A673 (cell line): ENCODE data around the gene ALDH1A3. TPM values are rescaled to one million over a fixed set of nuclear protein-coding genes. Genes with fewer than 3 reads are reported as not detected.

ENCODE experiments used
- BruUV-seq: library from RNA; stranded (reverse); fragments of 400-500 nt; replicated peaks from 2 replicates; lab custom pipeline; 2021; lab: Mats Ljungman, UMichigan
- CTCF ChIA-PET: fragments of 300-600 bp; sonication (Branson Sonifier 250); formaldehyde crosslinking; loops from one replicate; lab custom pipeline; 2022; ENCODE audit warnings: antibody characterized with exemption; lab: Charles Lee
- POLR2A ChIA-PET: fragments of 300-600 bp; sonication (Branson Sonifier 250); formaldehyde crosslinking; loops from one replicate; lab custom pipeline; 2022; ENCODE audit warnings: antibody characterized with exemption; ENCODE audit not compliant: low non-redundant PET; lab: Charles Lee
- DNase-seq: peaks from one replicate; pipeline ENCODE4 v3.0.0-alpha.2; 2015; ENCODE audit warnings: low spot score
- H3K27ac ChIP-seq: fragments of 200-600 bp; sonication (generic); 2 replicates; pipeline ENCODE4 v1.5.1; 2016; ENCODE audit warnings: mixed run types, low read depth, mild to moderate bottlenecking, mixed read lengths, antibody characterized with exemption, low read length; ENCODE audit not compliant: poor library complexity, severe bottlenecking
- H3K27me3 ChIP-seq: fragments of 200-600 bp; sonication (generic); replicated peaks from 2 replicates; pipeline ENCODE4 v1.6.1; 2017; ENCODE audit warnings: mixed run types, low read depth, mild to moderate bottlenecking, mixed read lengths, antibody characterized with exemption, low read length; ENCODE audit not compliant: insufficient read depth, poor library complexity
- H3K36me3 ChIP-seq: fragments of 200-600 bp; sonication (generic); 2 replicates; pipeline ENCODE4 v1.6.1; 2016; ENCODE audit warnings: mixed run types, mild to moderate bottlenecking, mixed read lengths, antibody characterized with exemption, low read length; ENCODE audit not compliant: insufficient read depth, poor library complexity, severe bottlenecking
- H3K4me1 ChIP-seq: fragments of 200-600 bp; sonication (generic); 2 replicates; pipeline ENCODE4 v1.6.1; 2017; ENCODE audit warnings: mixed run types, mild to moderate bottlenecking, mixed read lengths, antibody characterized with exemption, low read length; ENCODE audit not compliant: insufficient read depth, poor library complexity, severe bottlenecking
- H3K4me3 ChIP-seq: fragments of 200-600 bp; sonication (generic); 2 replicates; pipeline ENCODE4 v1.5.1; 2016; ENCODE audit warnings: low read depth, mixed run types, mild to moderate bottlenecking, mixed read lengths, low read length; ENCODE audit not compliant: poor library complexity, severe bottlenecking
- H3K9me3 ChIP-seq: fragments of 200-600 bp; sonication (generic); 2 replicates; pipeline ENCODE4 v1.6.1; 2016; ENCODE audit warnings: mixed run types, low read depth, mild to moderate bottlenecking, mixed read lengths, antibody characterized with exemption, low read length; ENCODE audit not compliant: poor library complexity, severe bottlenecking
- EZH2 ChIP-seq: fragments of 200-600 bp; sonication (generic); IDR thresholded peaks from 2 replicates; pipeline ENCODE4 v1.6.1; 2017; ENCODE audit warnings: borderline replicate concordance, low read depth, mild to moderate bottlenecking, mixed read lengths, antibody characterized with exemption, low read length; ENCODE audit not compliant: poor library complexity, severe bottlenecking
- intact Hi-C: fragments of 100-400 bp; cut with micrococcal nuclease; formaldehyde crosslinking; loops from one replicate; pipeline ENCODE4 v1.10.0; 2022; ENCODE audit not compliant: unreplicated experiment
- total RNA-seq: library from RNA; stranded (reverse); gene quantifications from 2 replicates; pipeline ENCODE4 v1.2.3, GENCODE V29; 2021
- TF ChIP-seq, protein P1 (sequence below): fragments of 300-800, 200-600 bp; sonication (generic); conservative IDR thresholded peaks from 2 replicates; pipeline ENCODE4 v1.5.1; 2017; ENCODE audit warnings: low read depth, mild to moderate bottlenecking, antibody characterized with exemption, low read length, moderate library complexity, mixed read lengths

The ALDH1A3 gene
- total RNA-seq, 1 experiment from 2014 or later, result 0.19 TPM

GRCh38 chr15:100900795-100901169 lies 21.2 kb downstream of the ALDH1A3 start:
- Histone ChIP-seq H3K9me3 (no peaks in the 10 kb centered on the region), H3K27ac (peak overlapping the region; percentile 43), H3K27me3 (no peaks in the 10 kb centered on the region), H3K4me1 (peaks cover 38% of the 10 kb centered on the region), H3K36me3 (no peaks in the 10 kb centered on the region), H3K4me3 (no peak overlapping the region)
- ChIA-PET CTCF (no interaction called here), POLR2A (no interaction called here)
- TF ChIP-seq, protein P1, sequence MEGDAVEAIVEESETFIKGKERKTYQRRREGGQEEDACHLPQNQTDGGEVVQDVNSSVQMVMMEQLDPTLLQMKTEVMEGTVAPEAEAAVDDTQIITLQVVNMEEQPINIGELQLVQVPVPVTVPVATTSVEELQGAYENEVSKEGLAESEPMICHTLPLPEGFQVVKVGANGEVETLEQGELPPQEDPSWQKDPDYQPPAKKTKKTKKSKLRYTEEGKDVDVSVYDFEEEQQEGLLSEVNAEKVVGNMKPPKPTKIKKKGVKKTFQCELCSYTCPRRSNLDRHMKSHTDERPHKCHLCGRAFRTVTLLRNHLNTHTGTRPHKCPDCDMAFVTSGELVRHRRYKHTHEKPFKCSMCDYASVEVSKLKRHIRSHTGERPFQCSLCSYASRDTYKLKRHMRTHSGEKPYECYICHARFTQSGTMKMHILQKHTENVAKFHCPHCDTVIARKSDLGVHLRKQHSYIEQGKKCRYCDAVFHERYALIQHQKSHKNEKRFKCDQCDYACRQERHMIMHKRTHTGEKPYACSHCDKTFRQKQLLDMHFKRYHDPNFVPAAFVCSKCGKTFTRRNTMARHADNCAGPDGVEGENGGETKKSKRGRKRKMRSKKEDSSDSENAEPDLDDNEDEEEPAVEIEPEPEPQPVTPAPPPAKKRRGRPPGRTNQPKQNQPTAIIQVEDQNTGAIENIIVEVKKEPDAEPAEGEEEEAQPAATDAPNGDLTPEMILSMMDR, result no peak
- TF ChIP-seq EZH2, result no peak
- DNase-seq, result no peak
- no TSS peak for BruUV-seq
- intact Hi-C loops, result no loop called here

GRCh38 chr15:100901296-100901695 lies 21.7 kb downstream of the ALDH1A3 start:
- no TSS peak for BruUV-seq
- Histone ChIP-seq H3K36me3 (no peaks in the 10 kb centered on the region), H3K4me1 (peaks cover 38% of the 10 kb centered on the region), H3K4me3 (no peak overlapping the region), H3K9me3 (no peaks in the 10 kb centered on the region), H3K27ac (peak overlapping the region; percentile 83), H3K27me3 (no peaks in the 10 kb centered on the region)
- ChIA-PET CTCF (no interaction called here), POLR2A (no interaction called here)
- intact Hi-C loops, result no loop called here
- no peak for TF ChIP-seq EZH2
- TF ChIP-seq, protein P1, result no peak
- no peak for DNase-seq

DNA sequence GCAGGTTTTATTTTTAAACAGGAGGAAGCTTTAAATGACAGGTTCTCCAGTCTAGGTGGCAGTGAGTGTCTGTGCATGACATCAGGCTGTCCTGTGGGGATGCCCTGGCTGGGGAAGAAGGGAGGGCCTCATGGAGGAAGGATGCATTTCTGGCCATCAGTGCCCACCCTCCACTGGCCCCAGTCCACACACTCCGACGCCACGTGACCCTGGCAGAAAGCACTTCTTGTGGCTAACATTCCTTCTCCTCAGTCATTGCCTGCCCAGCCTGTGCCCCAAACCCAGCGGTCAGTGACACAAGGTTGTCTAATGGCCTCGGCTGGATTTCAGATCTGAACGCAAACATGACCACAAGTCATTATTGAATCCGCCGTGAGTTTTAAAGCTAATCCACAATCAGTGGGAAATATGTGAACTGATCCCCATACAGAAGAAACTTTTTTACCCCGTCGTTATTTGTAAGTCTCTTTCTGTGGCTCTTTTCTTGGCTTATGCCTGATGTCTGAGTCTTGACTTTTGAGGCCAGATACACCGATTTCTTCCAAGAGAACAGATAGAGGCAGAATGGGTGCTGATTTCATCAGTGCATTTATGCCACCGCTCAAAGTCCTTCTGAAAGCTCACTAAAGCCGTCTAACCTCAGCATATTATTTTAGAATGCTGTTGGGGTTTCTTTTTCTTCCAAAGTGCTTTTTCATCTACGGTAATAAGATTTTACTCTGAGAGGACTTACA lies 22.2 kb downstream of the ALDH1A3 start:
- intact Hi-C loops, result no loop called here
- no peak for DNase-seq
- H3K36me3 ChIP-seq, result no peaks in the 10 kb centered on the region
- no peaks in the 10 kb centered on the region for H3K27me3 ChIP-seq
- no TSS peak for BruUV-seq
- CTCF ChIA-PET, result no interaction called here
- no peak for TF ChIP-seq EZH2
- TF ChIP-seq, protein P1, result no peak
- H3K4me3 ChIP-seq, result no peak overlapping the region
- POLR2A ChIA-PET, result no interaction called here
- H3K27ac ChIP-seq, result peak overlapping the region; percentile 83
- H3K4me1 ChIP-seq, result peaks cover 38% of the 10 kb centered on the region
- H3K9me3 ChIP-seq, result no peaks in the 10 kb centered on the region
